ENCODE measurements around the gene CLBA1. TPM values are rescaled to one million over a fixed set of nuclear protein-coding genes. Genes with fewer than 3 reads are reported as not detected.

The CLBA1 gene
- total RNA-seq, 1 experiment from 2014 or later = 14.3 TPM

DNA sequence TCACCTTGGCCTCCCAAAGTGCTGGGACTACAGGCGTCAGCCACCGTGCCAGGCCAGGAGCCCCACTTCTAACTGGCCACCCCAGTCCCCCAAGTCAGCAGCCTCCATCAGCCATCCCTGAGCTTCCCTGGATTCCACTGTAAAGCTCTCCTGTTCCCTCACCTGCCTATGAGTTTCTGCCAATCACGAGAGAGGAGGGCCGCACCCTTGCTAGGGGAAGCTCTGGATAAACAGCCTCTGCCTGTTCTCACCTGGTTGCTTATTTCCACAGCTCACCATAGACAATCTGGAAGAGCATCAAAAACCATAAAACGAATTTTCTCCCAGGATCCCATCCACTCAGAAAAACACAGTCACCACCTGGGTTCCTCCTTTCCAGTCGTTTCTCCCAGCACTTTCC, 30.3 kb downstream of the CLBA1 start:
- TF ChIP-seq, protein P1, sequence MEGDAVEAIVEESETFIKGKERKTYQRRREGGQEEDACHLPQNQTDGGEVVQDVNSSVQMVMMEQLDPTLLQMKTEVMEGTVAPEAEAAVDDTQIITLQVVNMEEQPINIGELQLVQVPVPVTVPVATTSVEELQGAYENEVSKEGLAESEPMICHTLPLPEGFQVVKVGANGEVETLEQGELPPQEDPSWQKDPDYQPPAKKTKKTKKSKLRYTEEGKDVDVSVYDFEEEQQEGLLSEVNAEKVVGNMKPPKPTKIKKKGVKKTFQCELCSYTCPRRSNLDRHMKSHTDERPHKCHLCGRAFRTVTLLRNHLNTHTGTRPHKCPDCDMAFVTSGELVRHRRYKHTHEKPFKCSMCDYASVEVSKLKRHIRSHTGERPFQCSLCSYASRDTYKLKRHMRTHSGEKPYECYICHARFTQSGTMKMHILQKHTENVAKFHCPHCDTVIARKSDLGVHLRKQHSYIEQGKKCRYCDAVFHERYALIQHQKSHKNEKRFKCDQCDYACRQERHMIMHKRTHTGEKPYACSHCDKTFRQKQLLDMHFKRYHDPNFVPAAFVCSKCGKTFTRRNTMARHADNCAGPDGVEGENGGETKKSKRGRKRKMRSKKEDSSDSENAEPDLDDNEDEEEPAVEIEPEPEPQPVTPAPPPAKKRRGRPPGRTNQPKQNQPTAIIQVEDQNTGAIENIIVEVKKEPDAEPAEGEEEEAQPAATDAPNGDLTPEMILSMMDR (conservative IDR thresholded peaks at IDR 0.05; ENCODE audit: low read depth, low read length) = no peak
- no peak for TF ChIP-seq EZH2 (IDR thresholded peaks at IDR 0.05; ENCODE audit: borderline replicate concordance, low read depth, low read length, poor library complexity, severe bottlenecking)
- no peak for DNase-seq (ENCODE audit: low spot score)
- H3K4me1 ChIP-seq (ENCODE audit: insufficient read depth, low read length, poor library complexity, severe bottlenecking) = peaks cover 51% of the 10 kb centered on the region
- peaks cover 38% of the 10 kb centered on the region for H3K36me3 ChIP-seq (ENCODE audit: insufficient read depth, low read length, poor library complexity, severe bottlenecking)
- no peaks in the 10 kb centered on the region for H3K27me3 ChIP-seq (replicated peaks; ENCODE audit: insufficient read depth, low read depth, low read length, poor library complexity)
- H3K9me3 ChIP-seq (ENCODE audit: low read depth, low read length, poor library complexity, severe bottlenecking) = no peaks in the 10 kb centered on the region
- BruUV-seq (replicated peaks) = no TSS peak
- CTCF ChIA-PET = no interaction called here
- no peak overlapping the region for H3K4me3 ChIP-seq (ENCODE audit: low read depth, low read length, poor library complexity, severe bottlenecking)
- intact Hi-C loops (cut with micrococcal nuclease; ENCODE audit: unreplicated experiment) = no loop called here
- POLR2A ChIA-PET (ENCODE audit: low non-redundant PET) = no interaction called here
- no peak overlapping the region for H3K27ac ChIP-seq (ENCODE audit: low read depth, low read length, poor library complexity, severe bottlenecking)

DNA sequence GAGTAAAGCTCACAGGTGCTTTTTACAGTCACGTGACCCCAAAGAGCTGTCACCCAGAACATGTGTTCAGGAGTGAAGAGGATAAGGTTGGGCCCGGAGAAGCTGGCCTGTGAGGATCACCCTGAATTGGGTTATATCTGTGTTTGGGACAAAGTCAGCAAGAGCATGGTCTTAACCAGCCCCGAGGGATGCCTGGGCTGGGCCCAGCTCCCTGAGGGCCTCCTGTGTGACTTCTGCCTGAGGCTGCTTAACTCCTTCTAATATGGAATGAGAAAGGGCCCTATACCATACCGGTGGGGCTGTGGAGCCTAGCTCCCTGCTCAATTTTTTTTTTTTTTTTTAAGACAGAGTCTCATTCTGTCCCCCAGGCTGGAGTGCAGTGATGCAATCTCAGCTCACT, 32.8 kb downstream of the CLBA1 start:
- Histone ChIP-seq H3K36me3 (ENCODE audit: insufficient read depth, low read length, poor library complexity, severe bottlenecking) (peaks cover 20% of the 10 kb centered on the region), H3K4me3 (ENCODE audit: low read depth, low read length, poor library complexity, severe bottlenecking) (peak overlapping the region; percentile 7), H3K27ac (ENCODE audit: low read depth, low read length, poor library complexity, severe bottlenecking) (no peak overlapping the region), H3K9me3 (ENCODE audit: low read depth, low read length, poor library complexity, severe bottlenecking) (no peaks in the 10 kb centered on the region), H3K4me1 (ENCODE audit: insufficient read depth, low read length, poor library complexity, severe bottlenecking) (peaks cover 55% of the 10 kb centered on the region), H3K27me3 (replicated peaks; ENCODE audit: insufficient read depth, low read depth, low read length, poor library complexity) (no peaks in the 10 kb centered on the region)
- POLR2A ChIA-PET (ENCODE audit: low non-redundant PET) = no interaction called here
- no TSS peak for BruUV-seq (replicated peaks)
- no peak for TF ChIP-seq EZH2 (IDR thresholded peaks at IDR 0.05; ENCODE audit: borderline replicate concordance, low read depth, low read length, poor library complexity, severe bottlenecking)
- TF ChIP-seq, protein P1 (conservative IDR thresholded peaks at IDR 0.05; ENCODE audit: low read depth, low read length) = no peak
- no peak for DNase-seq (ENCODE audit: low spot score)
- CTCF ChIA-PET = interaction anchor here (0.6 kb wide), 1 partner anchor 62 kb away, joined by 5 read pairs; no protein-coding TSS in a partner anchor
- intact Hi-C loops (cut with micrococcal nuclease; ENCODE audit: unreplicated experiment) = no loop called here

DNA sequence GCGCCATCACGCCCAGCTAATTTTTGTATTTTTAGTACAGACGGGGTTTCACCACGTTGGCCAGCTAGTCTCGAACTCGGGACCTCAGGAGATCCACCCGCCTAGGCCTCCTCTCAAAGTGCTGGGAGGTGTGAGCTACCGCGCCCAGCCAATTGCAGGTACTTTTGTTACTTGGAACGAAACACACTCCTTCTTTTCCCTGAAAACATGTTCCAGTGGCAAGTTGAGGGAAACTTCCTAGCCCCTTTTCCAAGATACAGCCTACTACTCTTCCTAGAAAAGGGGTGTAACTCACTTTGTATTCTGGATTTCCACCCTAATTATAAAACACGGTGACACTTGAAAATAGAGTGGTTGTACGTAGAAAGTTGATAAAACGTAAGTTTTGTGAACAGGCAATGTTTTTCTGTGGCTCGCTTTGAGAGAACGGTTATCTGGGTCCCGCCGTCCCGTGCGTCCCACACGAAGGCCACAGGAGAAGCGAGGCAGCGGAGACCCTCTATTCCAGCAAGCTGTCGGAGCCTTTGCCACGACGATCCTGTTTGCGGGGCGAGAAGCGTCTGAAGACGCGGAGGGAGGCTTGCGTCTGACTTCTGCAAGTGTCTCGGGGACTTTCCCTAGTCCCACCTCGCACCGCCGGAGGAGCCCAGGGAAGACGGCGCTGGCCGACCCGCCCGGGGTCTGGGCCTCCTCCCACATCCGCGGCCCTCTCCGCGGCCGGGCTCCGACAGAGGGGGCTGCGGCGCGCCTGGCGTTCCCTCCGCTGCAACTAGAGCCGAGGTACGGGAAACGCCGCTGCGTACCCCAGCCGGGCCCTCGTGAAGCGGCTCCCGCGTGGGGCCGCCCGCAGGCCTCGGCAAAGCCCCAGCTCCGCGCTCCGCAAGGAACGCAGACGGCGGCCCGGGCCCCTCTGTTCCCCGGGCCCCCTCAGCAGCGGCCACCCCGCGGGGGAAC, 34.5 kb downstream of the CLBA1 start:
- Histone ChIP-seq H3K9me3 (ENCODE audit: low read depth, low read length, poor library complexity, severe bottlenecking) (no peaks in the 10 kb centered on the region), H3K27ac (ENCODE audit: low read depth, low read length, poor library complexity, severe bottlenecking) (peak overlapping the region; percentile 99), H3K27me3 (replicated peaks; ENCODE audit: insufficient read depth, low read depth, low read length, poor library complexity) (no peaks in the 10 kb centered on the region), H3K36me3 (ENCODE audit: insufficient read depth, low read length, poor library complexity, severe bottlenecking) (peaks cover 20% of the 10 kb centered on the region), H3K4me1 (ENCODE audit: insufficient read depth, low read length, poor library complexity, severe bottlenecking) (peaks cover 45% of the 10 kb centered on the region), H3K4me3 (ENCODE audit: low read depth, low read length, poor library complexity, severe bottlenecking) (peak overlapping the region; percentile 99)
- intact Hi-C loops (cut with micrococcal nuclease; ENCODE audit: unreplicated experiment) = no loop called here
- BruUV-seq (replicated peaks) = no TSS peak
- DNase-seq (ENCODE audit: low spot score) = peak; percentile 39
- POLR2A ChIA-PET (ENCODE audit: low non-redundant PET) = interaction anchor here (0.5 kb wide), 1 partner anchor 105 kb away, joined by 9 read pairs; no protein-coding TSS in a partner anchor
- TF ChIP-seq, protein P1 (conservative IDR thresholded peaks at IDR 0.05; ENCODE audit: low read depth, low read length) = no peak
- TF ChIP-seq EZH2 (IDR thresholded peaks at IDR 0.05; ENCODE audit: borderline replicate concordance, low read depth, low read length, poor library complexity, severe bottlenecking) = no peak
- CTCF ChIA-PET = interaction anchor here (2.0 kb wide), 1 partner anchor 25 kb away, joined by 14 read pairs; no protein-coding TSS in a partner anchor

Measured in A673 (cell line).